ENCODE results near the gene GID8.

Gene GID8

GRCh38 chr20:62922451-62922921 lies 15.5 kb upstream of the GID8 start:
- no peak for DNase-seq (ENCODE audit: low spot score)

- peak; percentile 80 for DNase-seq (ENCODE audit: low spot score)
Measured at GRCh38 chr20:62923059-62923668, 14.8 kb upstream of the GID8 start.

DNA sequence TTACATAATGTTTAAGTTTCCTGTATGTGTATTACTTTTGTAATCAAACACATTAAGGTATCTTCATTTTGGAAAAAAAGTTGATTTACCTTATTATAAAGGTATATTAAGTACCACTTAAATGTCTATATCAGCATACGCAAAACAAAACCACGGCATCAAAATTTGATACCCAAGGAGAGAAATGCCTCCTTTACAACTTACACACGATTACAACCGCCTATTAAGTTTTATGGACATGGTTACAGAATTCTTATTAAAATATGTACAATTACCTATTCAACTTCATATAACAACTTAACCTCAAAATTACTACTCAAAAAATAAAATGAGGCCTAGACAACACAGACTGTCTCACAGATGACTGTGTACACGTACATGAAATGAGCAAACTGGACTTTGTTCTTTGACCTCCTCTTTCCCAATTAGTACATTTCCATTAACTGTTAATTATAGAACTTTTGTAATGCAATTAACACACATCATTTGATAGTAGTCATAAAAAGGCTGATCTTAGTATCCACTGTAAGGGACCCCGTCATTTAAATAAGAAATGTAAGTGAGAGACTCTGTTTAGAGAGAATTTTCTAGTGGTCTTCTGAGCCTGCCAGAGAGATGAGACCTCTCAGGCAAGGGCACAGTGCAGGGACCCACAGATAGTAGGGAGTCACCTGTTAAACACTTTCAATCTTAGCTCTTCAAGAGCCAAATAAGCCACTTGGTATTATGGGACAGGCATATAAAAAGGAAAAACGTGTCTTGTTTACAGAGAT lies 14.1 kb upstream of the GID8 start:
- no peak for DNase-seq (ENCODE audit: low spot score)

DNA sequence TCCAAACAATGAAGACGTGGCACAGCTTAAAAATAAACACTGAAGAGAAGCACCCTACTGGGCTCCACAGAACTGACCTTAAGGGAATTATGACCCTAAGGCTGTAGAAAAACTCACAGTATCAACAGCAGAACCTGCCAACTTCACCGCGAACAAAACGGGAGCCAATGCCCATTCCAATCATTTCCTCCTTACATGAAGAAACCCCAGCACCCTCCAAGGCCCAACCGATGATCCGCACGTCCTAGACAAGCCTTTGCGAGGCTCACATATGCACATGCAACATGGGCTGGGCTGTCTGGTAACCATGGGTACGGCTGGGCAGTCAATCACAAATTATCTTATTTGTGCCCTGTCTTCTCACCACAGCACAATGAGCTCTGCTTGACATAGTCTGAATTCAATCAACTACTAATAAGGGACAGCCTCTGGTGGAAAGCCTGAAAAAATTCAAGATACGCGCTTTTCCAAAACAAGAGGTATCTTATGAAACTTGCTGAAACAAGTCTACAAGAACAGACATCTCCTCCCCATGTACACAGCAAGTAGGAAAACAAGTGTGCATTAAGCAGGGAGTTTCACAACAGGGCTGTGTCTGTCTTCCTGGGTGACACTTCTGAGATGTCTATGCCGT lies 13.4 kb upstream of the GID8 start:
- DNase-seq (ENCODE audit: low spot score): peak; percentile 36

- no peak for DNase-seq (ENCODE audit: low spot score)
Measured at GRCh38 chr20:62925076-62925419, 12.9 kb upstream of the GID8 start.

DNA sequence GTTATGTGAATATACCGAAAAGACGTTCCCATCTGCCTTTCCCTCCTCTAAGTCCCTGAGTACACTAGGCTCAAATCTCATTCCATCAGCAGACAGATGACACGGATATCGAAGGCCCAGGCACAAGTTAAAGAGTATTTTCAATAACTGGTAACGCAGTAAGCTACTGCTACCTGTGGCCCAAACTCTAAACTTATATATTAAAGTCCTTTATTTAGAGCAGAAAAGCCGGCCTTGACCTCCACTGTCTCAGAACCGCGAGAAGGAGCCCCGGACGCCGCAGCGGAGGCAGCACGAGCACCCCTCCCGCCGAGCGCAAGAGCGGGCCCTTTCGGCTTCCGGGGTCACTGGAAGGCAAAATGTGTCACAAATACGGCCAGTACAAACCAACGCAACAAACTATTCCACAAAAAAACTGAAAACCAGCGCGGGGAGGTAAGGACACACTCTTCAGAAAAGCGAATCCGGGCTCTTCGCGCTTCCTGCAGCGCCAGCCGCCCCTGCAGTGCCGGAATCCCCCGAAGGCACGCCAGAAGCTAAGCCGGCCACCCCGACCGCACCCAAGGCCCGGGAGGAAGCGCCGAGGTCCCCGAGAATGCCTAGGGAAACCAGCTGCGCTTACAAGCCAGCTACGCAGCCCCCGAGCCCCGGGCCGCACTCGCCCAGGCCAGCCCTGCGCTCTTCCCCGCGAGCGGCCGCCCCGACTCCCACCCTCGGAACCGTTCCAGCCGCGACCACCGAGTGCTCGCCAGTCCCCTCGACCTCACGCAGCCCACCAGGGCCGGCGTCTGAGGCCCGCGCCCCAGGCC lies 12.3 kb upstream of the GID8 start:
- DNase-seq (ENCODE audit: low spot score): peak; percentile 38

- DNase-seq (ENCODE audit: low spot score): peak; percentile 98
Measured at GRCh38 chr20:62926229-62927127, 11.5 kb upstream of the GID8 start, which contains the start of gene DIDO1. DIDO1 (minus strand) TSS chr20:62926505.

DNA sequence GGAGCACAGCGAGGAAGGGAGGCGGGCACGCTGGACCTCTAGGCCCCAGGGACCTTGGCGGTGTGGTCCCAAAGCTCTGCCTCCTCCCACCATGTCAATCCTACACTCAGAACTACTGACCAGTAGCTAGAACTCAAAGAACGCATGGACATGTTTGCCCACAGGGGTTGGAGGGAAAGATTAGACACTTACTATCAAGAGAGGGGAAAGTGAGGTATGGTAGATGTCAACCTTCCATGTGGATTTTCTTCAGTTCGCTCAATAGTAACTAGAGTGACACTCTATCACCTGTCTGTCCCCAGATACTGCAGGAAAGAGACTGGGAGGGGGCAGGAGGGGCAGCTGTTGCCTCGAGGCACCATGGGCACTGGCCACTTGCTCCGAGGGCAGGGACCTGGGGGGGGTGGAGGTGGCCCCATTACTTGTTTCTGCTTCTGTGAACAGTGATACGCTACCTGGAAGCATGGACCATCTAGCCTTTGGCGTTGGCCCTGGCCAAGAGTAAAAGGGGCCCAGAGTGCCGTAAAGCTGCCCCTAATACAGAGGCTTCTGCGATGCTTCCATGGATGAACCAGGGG lies 10.7 kb upstream of the GID8 start:
- DNase-seq (ENCODE audit: low spot score): no peak

DNA sequence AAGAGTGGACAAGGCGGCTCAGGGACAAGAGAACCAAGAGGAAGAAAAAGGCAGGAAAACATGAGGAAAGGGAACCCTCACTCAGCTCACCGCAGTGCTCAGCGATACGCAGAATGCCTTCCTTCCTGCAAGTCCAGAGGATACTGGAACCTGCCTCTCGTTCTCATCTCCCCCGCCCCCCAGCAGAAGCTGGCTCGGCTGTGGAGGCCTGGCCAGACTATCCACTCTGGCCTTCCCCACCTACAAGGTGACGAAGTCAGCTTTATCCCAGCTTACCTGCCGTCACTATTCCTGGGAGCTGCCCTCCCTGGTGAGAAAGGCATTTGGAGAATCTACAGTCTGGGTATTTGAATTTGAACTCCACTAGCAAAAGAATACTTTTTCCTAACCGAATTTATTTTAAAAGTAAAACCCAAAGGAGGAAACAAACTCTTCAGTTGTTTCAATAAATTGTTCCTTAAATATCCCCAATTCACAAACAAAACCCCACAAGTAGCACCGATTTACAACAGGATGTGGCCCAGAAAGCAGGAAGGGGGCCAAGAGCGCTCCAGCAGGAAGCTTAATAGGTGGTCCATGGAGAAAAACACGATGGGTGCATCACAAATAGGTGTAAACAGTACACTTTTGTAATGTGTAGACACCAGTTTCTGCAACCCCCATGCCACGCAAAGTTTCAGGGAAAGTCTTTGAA lies 9.6 kb upstream of the GID8 start:
- DNase-seq (ENCODE audit: low spot score): no peak

- peak; percentile 87 for DNase-seq (ENCODE audit: low spot score)
Measured at GRCh38 chr20:62929051-62929538, 8.9 kb upstream of the GID8 start.

DNA sequence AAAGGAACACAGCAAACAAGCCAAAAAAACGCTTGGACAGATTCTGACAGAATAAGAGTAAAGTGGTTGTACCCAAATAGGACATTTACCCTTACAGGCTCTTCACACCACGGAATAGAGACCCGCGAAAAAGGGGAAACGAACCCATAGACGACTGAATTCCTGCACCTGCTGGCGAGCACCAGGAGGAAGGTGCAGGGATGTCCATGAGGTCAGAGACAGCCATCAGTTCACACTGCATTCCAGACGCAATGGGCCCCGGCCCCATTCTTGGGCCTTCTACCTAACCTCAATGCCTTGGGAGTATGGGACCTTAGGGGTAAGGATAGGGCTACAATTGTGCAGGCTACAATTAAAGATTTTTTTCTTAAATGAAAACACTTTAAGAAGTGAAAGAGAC lies 6.5 kb upstream of the GID8 start:
- no peak for DNase-seq (ENCODE audit: low spot score)

DNA sequence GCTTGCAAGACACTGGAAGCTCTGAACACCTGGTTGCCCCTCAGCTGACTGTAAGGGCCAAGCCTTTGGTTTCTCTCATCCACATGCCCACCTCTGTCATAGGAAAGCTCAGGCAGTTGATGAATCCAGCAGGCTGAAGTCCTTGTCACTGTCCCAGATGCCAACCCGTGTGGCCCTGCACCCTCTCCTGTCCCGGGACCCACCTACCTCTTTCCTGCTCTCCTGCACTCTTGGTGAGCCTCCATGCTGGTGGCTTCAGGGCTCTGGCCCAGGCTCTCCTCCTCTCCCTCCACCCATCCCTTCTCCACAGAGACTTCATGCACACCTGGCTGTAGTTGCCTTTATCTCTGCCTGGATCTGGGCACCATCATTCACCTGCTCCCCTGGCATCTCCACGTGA lies 4.0 kb upstream of the GID8 start:
- no peak for DNase-seq (ENCODE audit: low spot score)

- DNase-seq (ENCODE audit: low spot score): no peak
Measured at GRCh38 chr20:62935204-62935967, 2.6 kb upstream of the GID8 start.

DNA sequence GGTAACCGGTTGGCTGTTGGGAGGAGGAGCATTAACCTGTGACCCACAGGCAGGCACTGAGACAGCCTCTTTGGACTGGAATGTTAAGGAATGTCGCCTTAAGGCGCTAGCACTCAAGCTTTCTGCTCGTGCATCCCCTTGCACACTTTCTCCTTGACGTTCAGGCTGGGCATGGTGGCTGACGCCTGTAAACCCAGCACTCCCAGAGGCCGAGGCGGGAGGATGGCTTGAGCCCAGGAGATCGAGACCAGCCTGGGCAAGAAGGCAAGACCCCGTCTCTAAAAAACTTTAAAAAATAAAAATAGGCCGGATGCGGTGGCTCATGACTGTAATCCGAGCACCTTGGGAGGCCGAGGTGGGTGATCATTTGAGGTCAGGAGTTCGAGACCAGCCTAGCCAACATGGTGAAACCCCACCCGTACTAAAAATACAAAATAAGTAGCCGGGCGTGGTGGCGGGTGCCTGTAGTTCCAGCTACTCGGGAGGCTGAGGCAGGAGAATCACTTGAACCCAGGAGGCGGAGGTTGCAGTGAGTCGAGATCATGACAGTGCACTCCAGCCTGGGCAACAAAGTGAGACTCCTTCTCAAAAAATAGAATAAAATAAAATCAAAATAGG lies 1.9 kb upstream of the GID8 start:
- no peak for DNase-seq (ENCODE audit: low spot score)

- DNase-seq (ENCODE audit: low spot score): peak; percentile 97
Measured at GRCh38 chr20:62937268-62938104, 461 bp upstream of the GID8 start.

GRCh38 chr20:62940875-62941274 lies 2.9 kb downstream of the GID8 start:
- DNase-seq (ENCODE audit: low spot score): no peak

DNA sequence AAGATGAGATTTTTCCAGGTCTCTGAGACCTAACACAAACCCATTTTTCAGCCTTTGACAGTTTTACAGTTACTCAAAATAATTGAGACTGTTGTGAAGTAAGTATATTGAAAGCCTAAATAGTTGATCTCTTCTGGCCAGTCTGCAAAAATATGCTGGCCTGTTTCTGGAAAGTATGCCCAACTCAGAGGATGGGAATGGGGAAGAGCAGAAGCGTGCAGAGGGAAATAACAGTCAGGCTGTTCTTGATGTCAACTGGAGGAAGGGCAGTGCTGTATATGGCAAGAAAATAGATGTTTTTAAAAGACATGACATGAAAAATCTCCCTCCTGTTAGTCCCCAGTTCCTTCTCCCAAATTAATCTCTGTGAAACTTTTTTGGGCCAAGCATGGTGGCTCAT lies 3.8 kb downstream of the GID8 start:
- DNase-seq (ENCODE audit: low spot score): no peak

DNA sequence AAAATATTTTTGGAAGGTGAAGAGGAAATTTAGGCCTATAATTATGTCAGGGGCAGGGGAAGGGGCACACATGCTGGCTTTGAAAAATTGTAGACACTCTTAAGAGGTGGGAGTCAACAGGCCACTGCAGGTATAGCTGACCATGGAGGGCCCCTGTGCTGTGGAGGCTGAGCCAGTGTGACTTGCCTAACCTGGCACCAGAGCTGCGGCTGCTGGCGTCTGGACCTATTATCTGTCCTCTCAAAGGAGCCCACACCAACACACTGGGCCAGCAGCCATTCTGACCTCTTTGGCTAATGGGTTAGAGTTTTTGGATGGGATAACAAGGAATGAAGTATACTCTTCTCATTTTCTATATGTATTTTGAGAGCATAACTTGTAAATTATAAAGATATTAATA lies 4.5 kb downstream of the GID8 start:
- no peak for DNase-seq (ENCODE audit: low spot score)
